Activated gamma-delta T cell treated with anti-CD3 and anti-CD28 coated beads, Interleukin-2, amount 50 U/mL, for 16 hours (primary cell): Measurements from ENCODE around the gene FAM76B.

Source experiments
- DNase-seq: peaks from one replicate; pipeline ENCODE4 v3.0.0-alpha.2; 2020; ENCODE audit warnings: low read depth

Gene FAM76B

DNA sequence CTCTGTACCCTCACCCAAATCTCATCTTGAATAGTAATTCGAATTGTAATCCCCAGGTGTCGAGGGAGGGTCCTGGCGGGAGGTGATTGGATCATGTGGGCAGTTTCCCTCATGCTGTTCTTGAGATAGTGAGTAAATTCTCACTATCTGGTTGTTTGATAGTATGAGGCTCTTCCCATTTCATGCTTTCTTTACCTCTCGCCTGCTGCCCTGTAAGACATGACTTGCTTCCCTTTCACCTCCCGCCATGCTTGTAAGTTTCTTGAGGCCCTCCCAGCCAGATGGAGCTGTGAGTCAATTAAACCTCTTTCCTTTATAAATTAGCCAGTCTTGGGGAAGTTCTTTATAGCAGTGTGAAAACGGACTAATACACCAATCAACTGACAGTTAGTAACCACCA lies 60.1 kb downstream of the FAM76B start:
- DNase-seq: no peak

DNA sequence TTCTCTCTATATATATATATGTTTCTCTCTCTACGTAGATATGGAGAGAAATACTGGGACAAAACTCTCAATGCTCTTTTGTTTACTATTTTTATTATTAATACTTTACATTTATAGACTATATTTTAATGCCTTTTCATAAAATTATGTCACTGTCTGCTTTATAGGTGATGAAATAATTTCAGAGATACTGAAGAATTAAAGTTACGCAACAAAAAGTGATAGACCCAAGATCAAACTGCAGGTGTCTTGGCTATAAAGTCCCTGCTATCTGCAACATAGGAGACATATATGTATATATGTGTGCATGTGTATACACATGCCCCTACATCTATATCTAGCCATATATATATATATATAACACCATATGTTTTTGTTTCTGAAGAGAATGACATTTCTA lies 60.8 kb downstream of the FAM76B start:
- DNase-seq: no peak

DNA sequence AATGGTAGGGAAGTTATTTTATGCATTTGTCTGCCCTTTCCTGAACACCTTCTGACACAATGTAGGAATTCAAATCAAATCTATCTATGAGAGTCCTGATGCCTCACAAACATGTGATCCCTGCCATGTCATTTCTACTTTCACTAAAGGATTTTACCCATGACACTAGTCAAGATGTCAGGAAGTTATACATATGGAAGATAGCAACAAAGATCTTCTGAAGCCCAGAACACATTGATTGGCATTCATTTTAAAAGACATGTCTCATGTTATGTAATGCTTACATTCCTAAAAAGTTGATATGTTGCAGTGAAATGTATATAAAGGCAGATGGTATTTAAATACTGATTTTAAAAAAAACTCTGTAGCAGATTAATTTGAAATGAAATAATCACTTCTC lies 61.5 kb downstream of the FAM76B start:
- no peak for DNase-seq

DNA sequence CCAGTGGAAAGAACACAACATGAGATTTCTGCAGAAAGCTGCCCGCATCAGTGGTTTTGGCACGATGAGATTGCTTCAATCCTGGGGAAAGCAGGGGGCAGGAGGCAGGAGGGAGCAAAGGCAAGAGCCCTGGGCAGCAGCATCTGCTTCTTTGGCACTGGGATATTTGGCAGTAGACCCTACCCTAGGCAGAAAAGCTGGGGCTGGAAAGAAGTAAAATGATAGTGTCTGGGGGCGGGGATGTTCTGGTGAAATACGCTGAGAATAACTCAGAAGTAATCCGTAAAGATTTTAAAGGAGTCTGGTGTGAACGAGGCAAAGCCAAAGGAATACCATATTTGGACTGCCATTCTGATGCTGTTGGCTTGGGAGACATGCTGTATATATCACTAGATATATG lies 62.0 kb downstream of the FAM76B start:
- no peak for DNase-seq

DNA sequence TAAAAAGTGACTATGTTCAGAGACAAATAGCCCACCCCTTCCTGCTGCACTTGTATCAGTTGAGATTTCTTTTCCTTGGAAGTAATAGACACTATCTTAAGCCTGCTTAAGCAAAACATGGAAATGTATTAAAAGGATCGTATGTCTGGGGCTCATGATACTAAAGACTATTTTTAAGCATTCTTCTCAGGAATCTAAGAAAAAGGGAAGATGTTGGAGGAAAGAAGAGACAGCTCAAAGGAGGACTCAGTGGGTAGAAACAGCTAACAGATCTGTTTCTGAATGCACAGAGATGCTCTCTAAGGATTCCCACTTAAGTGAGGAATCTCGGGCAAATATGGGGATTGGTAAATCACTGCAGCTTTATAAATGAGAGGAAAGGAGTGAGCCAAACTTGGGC lies 62.5 kb downstream of the FAM76B start:
- DNase-seq: no peak

DNA sequence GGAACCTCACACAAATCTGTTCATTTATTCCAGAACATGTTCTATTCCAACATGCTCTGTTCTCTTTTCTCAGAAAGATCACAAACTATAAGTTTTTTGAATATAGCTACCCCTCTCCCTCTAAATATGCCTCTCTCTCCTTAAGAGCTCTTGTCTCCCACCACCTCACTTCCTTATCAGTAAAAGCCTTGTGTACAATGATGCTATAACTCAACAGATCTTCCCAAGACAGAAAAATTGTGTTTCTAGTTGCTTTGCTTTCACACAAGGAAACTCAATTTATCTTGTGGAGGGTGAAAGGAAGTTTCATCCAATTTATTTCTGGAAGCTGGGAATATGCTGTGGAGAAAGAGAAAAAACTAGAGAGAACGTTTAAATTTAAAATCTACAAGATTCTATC lies 64.4 kb downstream of the FAM76B start:
- DNase-seq: no peak

DNA sequence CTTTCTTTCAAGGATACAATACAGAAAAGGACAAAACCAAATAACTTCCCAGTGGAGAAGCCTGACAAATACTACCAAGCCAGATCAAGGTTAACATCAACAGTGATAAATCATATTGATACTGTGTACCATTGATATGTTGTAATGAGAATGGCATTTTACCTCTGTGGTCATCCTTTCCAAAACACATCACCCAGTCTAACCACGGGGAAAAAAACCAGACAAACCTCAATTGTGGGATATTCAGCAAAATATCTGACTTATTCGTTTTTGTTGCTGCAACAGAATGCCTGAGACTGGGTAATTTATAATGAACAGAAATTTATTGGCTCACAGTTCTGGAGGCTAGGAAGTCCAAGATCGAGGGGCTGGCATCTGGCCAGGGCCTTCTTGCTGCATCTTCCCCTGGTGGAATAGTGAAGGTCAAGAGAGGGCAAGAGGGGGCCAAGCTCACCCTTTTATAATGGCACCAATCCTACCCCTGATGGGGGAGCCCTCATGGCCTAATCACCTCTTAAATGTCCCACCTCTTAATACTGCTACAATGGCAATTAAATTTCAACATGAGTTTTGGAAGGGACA lies 66.1 kb downstream of the FAM76B start:
- no peak for DNase-seq

DNA sequence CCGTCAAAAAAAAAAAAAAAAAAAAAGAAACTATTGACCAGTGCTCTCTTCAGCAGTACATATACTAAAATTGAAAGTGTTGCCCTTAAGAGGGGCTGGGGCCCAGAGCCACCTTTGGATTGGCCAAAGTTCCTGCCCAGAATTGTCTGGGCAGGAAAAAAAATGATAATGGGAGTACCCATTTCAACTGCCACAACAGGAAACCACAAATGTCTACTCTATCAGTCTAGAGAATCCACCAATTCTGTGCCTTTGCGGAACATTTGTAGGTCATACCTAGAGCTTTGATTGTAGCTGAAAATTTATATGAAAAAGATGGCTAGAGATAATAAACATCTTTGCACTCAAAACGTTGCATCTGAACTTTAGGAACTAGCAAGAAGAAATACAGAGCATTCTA lies 69.4 kb downstream of the FAM76B start:
- no peak for DNase-seq
